Measurements from ENCODE around the gene PIM1. TPM values are rescaled to one million over a fixed set of nuclear protein-coding genes. Genes with fewer than 3 reads are reported as not detected.

PIM1 gene
- total RNA-seq, 1 experiment from 2014 or later: 9.2 TPM

GRCh38 chr6:37222125-37222967, 52.4 kb downstream of the PIM1 start:
- peak; percentile 86 for DNase-seq (ENCODE audit: low spot score)

- no peak for DNase-seq (ENCODE audit: low spot score)
Measured at GRCh38 chr6:37222992-37223391, 53.0 kb downstream of the PIM1 start.

Other genes with a start within 250 kb of the PIM1 start
- gene PI16, start 215.4 kb upstream of the PIM1 start, total RNA-seq (2014; rRNA removed; shearing (Covaris generic)): not detected in 2 replicates
- gene MTCH1, start 184.0 kb upstream of the PIM1 start, total RNA-seq (2014; rRNA removed; shearing (Covaris generic)): 165 and 174 TPM in 2 replicates
- gene FGD2, start 164.5 kb upstream of the PIM1 start, total RNA-seq (2014; rRNA removed; shearing (Covaris generic)): not detected in 2 replicates
- gene TBC1D22B, start 87.6 kb downstream of the PIM1 start, total RNA-seq (2014; rRNA removed; shearing (Covaris generic)): 5.1 and 6.8 TPM in 2 replicates
- gene TMEM217, start 88.0 kb downstream of the PIM1 start, total RNA-seq (2014; rRNA removed; shearing (Covaris generic)): 1.1 and 1.6 TPM in 2 replicates
- gene RNF8, start 183.8 kb downstream of the PIM1 start, total RNA-seq (2014; rRNA removed; shearing (Covaris generic)): 31.3 and 37.8 TPM in 2 replicates